ENCODE results near the gene STK10. TPM values are rescaled to one million over a fixed set of nuclear protein-coding genes. Genes with fewer than 3 reads are reported as not detected.

STK10 gene
- total and polyA plus RNA-seq, 4 donors = 17.2 to 65.4 (median 43.6) TPM

- DNase-seq (peak in 2 of 3 donors; percentile 49 to 61), ATAC-seq (ENCODE audit: insufficient read depth, low FRiP score) (no peak)
- Histone ChIP-seq H3K4me1 (ENCODE audit: control insufficient read depth in 5 of 5, insufficient read depth in 5 of 5, low read length in 5 of 5) (peaks cover 15 to 45% (median 21%) of the 10 kb centered on the region in 5 donors), H3K27me3 (ENCODE audit: control insufficient read depth in 3 of 3, insufficient read depth in 3 of 3, low read length in 2 of 3) (no peaks in the 10 kb centered on the region), H3K9ac (ENCODE audit: insufficient read depth in 1 of 2, low read length in 2 of 2) (peak overlapping the region in 1 of 2 donors; percentile 47), H3K9me3 (ENCODE audit: control insufficient read depth in 4 of 4, insufficient read depth in 3 of 4, low read length in 3 of 4) (no peaks in the 10 kb centered on the region), H3K4me3 (no peak overlapping the region), H3K27ac (ENCODE audit: low read depth in 1 of 2, low read length in 1 of 2) (no peak overlapping the region), H3K36me3 (ENCODE audit: control insufficient read depth in 4 of 4, insufficient read depth in 4 of 4, low read length in 4 of 4) (peaks cover 0 to 18% (median 0%) of the 10 kb centered on the region in 4 donors)
- TF ChIP-seq CTCF (IDR thresholded peaks at IDR 0.05; ENCODE audit: control extremely low read depth, extremely low read depth) = no peak
- WGBS, 2 donors = 47 to 58% methylated on average over 13 of the region's 13 CpGs
Observed at GRCh38 chr5:172107571-172107970, 80.5 kb downstream of the STK10 start.

GRCh38 chr5:172106511-172107356 lies 81.3 kb downstream of the STK10 start:
- TF ChIP-seq CTCF (IDR thresholded peaks at IDR 0.05; ENCODE audit: control extremely low read depth, extremely low read depth) = peak; percentile 90
- ATAC-seq (ENCODE audit: insufficient read depth, low FRiP score) (no peak), DNase-seq (peak; percentile 62 to 71 (median 65))
- H3K27me3 ChIP-seq (ENCODE audit: control insufficient read depth in 3 of 3, insufficient read depth in 3 of 3, low read length in 2 of 3) = no peaks in the 10 kb centered on the region
- H3K4me3 ChIP-seq = no peak overlapping the region
- peak overlapping the region in 1 of 2 donors; percentile 5 for H3K9ac ChIP-seq (ENCODE audit: insufficient read depth in 1 of 2, low read length in 2 of 2)
- no peaks in the 10 kb centered on the region for H3K9me3 ChIP-seq (ENCODE audit: control insufficient read depth in 4 of 4, insufficient read depth in 3 of 4, low read length in 3 of 4)
- 35 to 37% methylated on average over 39 of the region's 39 CpGs for WGBS, 2 donors
- H3K36me3 ChIP-seq (ENCODE audit: control insufficient read depth in 4 of 4, insufficient read depth in 4 of 4, low read length in 4 of 4) = peaks cover 0 to 24% (median 0%) of the 10 kb centered on the region in 4 donors
- H3K27ac ChIP-seq (ENCODE audit: low read depth in 1 of 2, low read length in 1 of 2) = no peak overlapping the region
- H3K4me1 ChIP-seq (ENCODE audit: control insufficient read depth in 5 of 5, insufficient read depth in 5 of 5, low read length in 5 of 5) = peaks cover 11 to 45% (median 23%) of the 10 kb centered on the region in 5 donors

- Histone ChIP-seq H3K4me1 (ENCODE audit: control insufficient read depth in 5 of 5, insufficient read depth in 5 of 5, low read length in 5 of 5) (peaks cover 3 to 36% (median 19%) of the 10 kb centered on the region in 5 donors), H3K36me3 (ENCODE audit: control insufficient read depth in 4 of 4, insufficient read depth in 4 of 4, low read length in 4 of 4) (peaks cover 0 to 29% (median 1%) of the 10 kb centered on the region in 4 donors), H3K9me3 (ENCODE audit: control insufficient read depth in 4 of 4, insufficient read depth in 3 of 4, low read length in 3 of 4) (no peaks in the 10 kb centered on the region), H3K27ac (ENCODE audit: low read depth in 1 of 2, low read length in 1 of 2) (no peak overlapping the region), H3K4me3 (no peak overlapping the region), H3K27me3 (ENCODE audit: control insufficient read depth in 3 of 3, insufficient read depth in 3 of 3, low read length in 2 of 3) (no peaks in the 10 kb centered on the region), H3K9ac (ENCODE audit: insufficient read depth in 1 of 2, low read length in 2 of 2) (no peak overlapping the region)
- ATAC-seq (ENCODE audit: insufficient read depth, low FRiP score) (no peak), DNase-seq (no peak)
- 90 to 94% methylated on average over 14 of the region's 14 CpGs for WGBS, 2 donors
- no peak for TF ChIP-seq CTCF (IDR thresholded peaks at IDR 0.05; ENCODE audit: control extremely low read depth, extremely low read depth)
Observed at GRCh38 chr5:172105811-172106210, 82.2 kb downstream of the STK10 start.
